NCI-H524 (cell line): ENCODE data around the gene SLC16A11.
A peak's percentile ranks its signal among the peaks of the same experiment; 100 is the strongest.
"Not testable (repeated sequence)": the region's sequence is repeated elsewhere in the genome, so short reads cannot be mapped to it uniquely, and the experiment has no call there.

ENCODE experiments used
- DNase-seq, 2 experiments: peaks; one replicate each; lab custom pipeline; 2025; lab: John Stamatoyannopoulos, UW

The SLC16A11 gene

GRCh38 chr17:7043497-7044198 lies at the start of gene SLC16A11:
Gene SLC16A11 (minus strand): TSS chr17:7044092. CDS start chr17:7043513, 579 bp downstream.
- peak in 1 of 2 experiments; percentile 39 for DNase-seq

- DNase-seq = not testable (repeated sequence)
Measured at GRCh38 chr17:7091311-7092005, 47.6 kb upstream of the SLC16A11 start.

- not testable (repeated sequence) for DNase-seq
Measured at GRCh38 chr17:7089570-7089969, 45.7 kb upstream of the SLC16A11 start.

- peak; percentile 15 to 63 for DNase-seq
Measured at GRCh38 chr17:7088442-7088841, 44.5 kb upstream of the SLC16A11 start.

GRCh38 chr17:7084088-7084487 lies 40.2 kb upstream of the SLC16A11 start:
- DNase-seq = no peak

GRCh38 chr17:7083592-7083991 lies 39.7 kb upstream of the SLC16A11 start:
- no peak for DNase-seq

GRCh38 chr17:7081341-7082062 lies 37.6 kb upstream of the SLC16A11 start:
- DNase-seq = no peak

- no peak for DNase-seq
Measured at GRCh38 chr17:7080456-7081041, 36.7 kb upstream of the SLC16A11 start.

GRCh38 chr17:7079581-7080455 lies 35.9 kb upstream of the SLC16A11 start, which contains the start of gene CLEC10A:
Gene CLEC10A (minus strand): TSS chr17:7080251. CDS start chr17:7078812, 1,439 bp downstream.
- DNase-seq = no peak

GRCh38 chr17:7078711-7079110 lies 34.8 kb upstream of the SLC16A11 start:
- DNase-seq = no peak

GRCh38 chr17:7077911-7078546 lies 34.1 kb upstream of the SLC16A11 start:
- DNase-seq = no peak

GRCh38 chr17:7074931-7075330 lies 31.0 kb upstream of the SLC16A11 start:
- DNase-seq = no peak

GRCh38 chr17:7072406-7072805 lies 28.5 kb upstream of the SLC16A11 start:
- no peak for DNase-seq

GRCh38 chr17:7070712-7071111 lies 26.8 kb upstream of the SLC16A11 start:
- no peak for DNase-seq

GRCh38 chr17:7068268-7068667 lies 24.4 kb upstream of the SLC16A11 start:
- no peak for DNase-seq

GRCh38 chr17:7067198-7067597 lies 23.3 kb upstream of the SLC16A11 start:
- no peak for DNase-seq

- no peak for DNase-seq
Measured at GRCh38 chr17:7064261-7064660, 20.4 kb upstream of the SLC16A11 start.

- no peak for DNase-seq
Measured at GRCh38 chr17:7063518-7064094, 19.7 kb upstream of the SLC16A11 start.

GRCh38 chr17:7060165-7060891 lies 16.4 kb upstream of the SLC16A11 start:
- no peak for DNase-seq
